Posterior vena cava (tissue), 2 donors: ENCODE data around the gene NEGR1. TPM values are rescaled to one million over a fixed set of nuclear protein-coding genes. Genes with fewer than 3 reads are reported as not detected.

Source experiments
- DNase-seq: peaks from one replicate; pipeline ENCODE4 v3.0.0-alpha.2; 2020; ENCODE audit warnings: low spot score
- intact Hi-C, 2 donors: fragments of 100-400 bp; cut with DNase I; formaldehyde crosslinking; loops; one replicate each; pipeline versions ENCODE4 v1.14.1 to v1.14.2; 2022 to 2023
- total RNA-seq, 2 donors: library from RNA; stranded (reverse); fragmentation: NEBNext Ultra II Directional; extraction: Animal tissue kit (Norgen Biotek cat#: 25700); gene quantifications; one replicate each; pipeline ENCODE4 v1.2.1, GENCODE V29; 2021
- donor health status: DM: yes; HTN: yes; CAD: no.
- donor health status: DM: yes; HTN: yes; CAD: no.

The NEGR1 gene
- total RNA-seq, 2 donors from 2014 or later = 25.7 to 27.9 TPM

- no peak for DNase-seq
- intact Hi-C loops = no loop called here
Observed at GRCh38 chr1:71774705-71775104, 507.6 kb downstream of the NEGR1 start.

- no peak for DNase-seq
- intact Hi-C loops = no loop called here
Observed at GRCh38 chr1:71770121-71770520, 512.2 kb downstream of the NEGR1 start.

GRCh38 chr1:71766748-71767147 lies 515.6 kb downstream of the NEGR1 start:
- intact Hi-C loops = no loop called here
- DNase-seq = no peak

- intact Hi-C loops = no loop called here
- DNase-seq = no peak
Observed at GRCh38 chr1:71762514-71763255, 519.7 kb downstream of the NEGR1 start.

- no peak for DNase-seq
- intact Hi-C loops = no loop called here
Observed at GRCh38 chr1:71755441-71755840, 526.9 kb downstream of the NEGR1 start.

- no peak for DNase-seq
- intact Hi-C loops = no loop called here
Observed at GRCh38 chr1:71753746-71754145, 528.6 kb downstream of the NEGR1 start.

GRCh38 chr1:71745326-71745725 lies 537.0 kb downstream of the NEGR1 start:
- intact Hi-C loops = no loop called here
- no peak for DNase-seq

- intact Hi-C loops = no loop called here
- DNase-seq = no peak
Observed at GRCh38 chr1:71743862-71744261, 538.5 kb downstream of the NEGR1 start.

GRCh38 chr1:71738910-71739309 lies 543.4 kb downstream of the NEGR1 start:
- intact Hi-C loops = no loop called here
- DNase-seq = no peak

GRCh38 chr1:71738256-71738655 lies 544.1 kb downstream of the NEGR1 start:
- DNase-seq = no peak
- intact Hi-C loops = no loop called here

GRCh38 chr1:71737768-71738167 lies 544.6 kb downstream of the NEGR1 start:
- no peak for DNase-seq
- intact Hi-C loops = no loop called here

- intact Hi-C loops = no loop called here
- no peak for DNase-seq
Observed at GRCh38 chr1:71733121-71733520, 549.2 kb downstream of the NEGR1 start.

GRCh38 chr1:71721532-71721931 lies 560.8 kb downstream of the NEGR1 start:
- DNase-seq = no peak
- intact Hi-C loops = no loop called here

GRCh38 chr1:71719330-71719729 lies 563.0 kb downstream of the NEGR1 start:
- intact Hi-C loops = no loop called here

GRCh38 chr1:71717186-71717585 lies 565.2 kb downstream of the NEGR1 start:
- DNase-seq = no peak
- intact Hi-C loops = no loop called here

More at GRCh38 chr1:71719330-71719729, 563.0 kb downstream of the NEGR1 start:
- no peak for DNase-seq

GRCh38 chr1:71711456-71711855 lies 570.9 kb downstream of the NEGR1 start:
- DNase-seq = no peak
- intact Hi-C loops = no loop called here

- no peak for DNase-seq
- intact Hi-C loops = no loop called here
Observed at GRCh38 chr1:71706029-71706671, 576.2 kb downstream of the NEGR1 start.

- intact Hi-C loops = no loop called here
- DNase-seq = no peak
Observed at GRCh38 chr1:71698186-71698585, 584.2 kb downstream of the NEGR1 start.

- intact Hi-C loops = no loop called here
- no peak for DNase-seq
Observed at GRCh38 chr1:71695821-71696220, 586.5 kb downstream of the NEGR1 start.

GRCh38 chr1:71695084-71695483 lies 587.3 kb downstream of the NEGR1 start:
- intact Hi-C loops = no loop called here
- no peak for DNase-seq

- no peak for DNase-seq
- intact Hi-C loops = no loop called here
Observed at GRCh38 chr1:71693581-71693980, 588.8 kb downstream of the NEGR1 start.
